Kasumi-1 (cell line): Measurements from ENCODE around the gene GIGYF2.
"Not testable (repeated sequence)": the region's sequence is repeated elsewhere in the genome, so short reads cannot be mapped to it uniquely, and the experiment has no call there.

Source experiments
- DNase-seq, 2 experiments: peaks; one replicate each; lab custom pipeline; 2025; lab: John Stamatoyannopoulos, UW

The GIGYF2 gene

DNA sequence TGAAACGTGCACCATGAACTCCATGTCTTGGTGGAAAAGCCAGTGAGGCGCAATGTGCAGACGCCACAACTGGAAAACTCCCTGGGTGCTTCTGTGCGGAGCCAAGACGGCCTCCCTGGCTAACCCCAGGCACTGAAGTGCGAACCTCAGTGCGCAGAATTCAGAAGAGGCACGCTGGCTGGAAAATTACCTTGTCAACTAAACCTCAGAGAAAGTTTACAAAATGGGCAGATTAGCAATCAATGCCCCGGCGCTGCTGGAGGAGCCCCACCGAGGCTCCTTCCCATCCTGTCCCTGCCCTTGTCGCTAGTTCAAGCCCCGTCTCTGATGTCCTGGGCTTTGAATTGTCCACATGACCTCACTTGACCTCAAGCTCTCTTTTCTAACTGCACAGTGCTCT lies 195.1 kb downstream of the GIGYF2 start:
- DNase-seq: no peak

DNA sequence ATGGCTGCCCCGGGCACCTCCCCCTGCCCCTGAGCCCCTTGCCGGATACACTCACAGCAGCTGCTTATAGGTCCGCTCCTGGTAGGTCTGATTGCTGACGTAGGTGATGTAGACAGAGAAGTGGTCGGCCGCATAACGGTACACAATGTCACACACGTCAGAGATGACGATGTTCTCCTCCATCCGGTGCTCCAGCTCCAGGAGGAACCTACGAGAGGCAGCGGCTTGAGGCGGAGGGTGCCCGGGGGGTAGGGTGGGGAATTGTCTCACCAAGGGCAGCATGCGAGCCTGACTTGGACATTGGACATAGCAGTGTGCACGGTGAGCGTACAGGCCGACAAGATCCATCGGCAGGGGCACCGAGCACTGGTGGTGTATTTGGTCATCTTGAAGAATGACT lies 195.7 kb downstream of the GIGYF2 start:
- no peak for DNase-seq

DNA sequence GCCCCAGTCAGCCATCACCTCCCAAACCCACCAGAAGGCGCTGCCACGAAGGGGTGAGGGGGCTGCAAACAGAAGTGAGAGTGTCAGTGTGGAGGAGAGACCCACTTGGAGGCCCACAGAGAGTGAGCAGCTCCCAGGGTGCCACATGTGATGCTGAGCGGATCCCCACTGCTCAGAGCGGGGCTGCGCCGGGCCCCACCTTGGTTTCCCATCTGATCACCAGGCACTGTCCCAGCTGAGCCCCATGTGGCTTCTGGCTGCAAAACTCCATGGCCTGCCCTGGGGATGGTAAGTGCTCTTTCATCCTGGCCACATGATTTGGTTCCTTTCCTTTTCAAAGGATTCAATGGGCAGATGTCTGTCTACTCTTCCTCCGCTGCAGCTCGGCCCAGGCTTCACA lies 196.7 kb downstream of the GIGYF2 start:
- DNase-seq: no peak

DNA sequence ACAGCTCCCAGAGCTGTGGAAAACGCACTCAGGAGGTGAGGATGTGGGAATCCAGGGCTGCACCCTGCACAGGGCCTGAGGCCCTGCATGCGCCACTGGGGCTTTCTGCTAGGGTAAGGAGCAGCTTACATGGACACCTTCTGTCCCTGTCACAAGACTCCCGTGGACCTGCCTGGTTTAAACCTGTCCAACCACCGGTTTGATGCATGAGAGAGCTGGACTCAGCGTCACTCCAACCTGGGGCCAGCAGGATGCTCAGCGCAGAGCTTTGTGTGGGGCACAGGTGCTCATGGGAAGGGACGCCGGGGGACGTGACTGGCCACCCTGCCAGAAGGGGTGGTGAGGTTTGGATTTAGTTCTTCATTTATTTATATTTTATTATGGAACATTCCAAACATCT lies 197.1 kb downstream of the GIGYF2 start:
- no peak for DNase-seq

DNA sequence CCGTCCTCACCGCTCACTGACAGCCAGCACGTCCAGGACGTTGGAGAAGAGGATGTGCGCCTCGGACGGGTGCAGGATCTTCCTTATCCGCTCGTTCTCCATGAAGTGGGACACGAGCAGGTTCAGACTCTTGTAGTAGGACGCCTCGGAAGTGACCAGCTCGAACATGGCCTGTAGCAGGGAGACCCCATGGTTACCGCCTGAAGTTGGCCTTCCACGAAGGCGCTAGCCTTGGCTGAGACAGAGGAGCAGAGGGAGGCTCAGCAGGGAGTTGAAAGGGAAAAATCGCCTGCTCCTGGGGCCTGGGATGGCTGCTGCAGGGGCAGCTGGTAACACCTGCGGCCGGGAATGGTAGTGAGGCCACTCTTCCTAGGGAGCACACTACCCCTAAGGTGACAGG lies 197.6 kb downstream of the GIGYF2 start:
- no peak for DNase-seq

DNA sequence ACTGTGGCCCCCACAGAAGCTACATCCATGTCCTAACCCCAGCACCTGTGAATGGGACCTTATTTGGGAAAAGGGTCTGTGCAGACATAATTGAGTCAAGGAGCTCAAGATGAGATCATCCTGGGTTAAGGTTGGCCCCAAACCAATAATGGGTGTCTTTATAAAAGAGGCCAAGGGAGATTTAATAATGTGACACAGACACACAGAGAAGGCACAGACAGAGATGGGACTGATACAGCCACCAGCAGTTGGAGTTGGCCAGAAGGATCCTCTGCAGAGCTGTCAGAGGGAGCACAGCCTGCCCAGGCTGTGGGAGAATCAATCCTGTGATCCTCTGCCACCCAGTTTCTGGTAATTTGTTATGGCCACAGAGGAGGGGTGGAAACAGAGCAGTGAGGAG lies 199.0 kb downstream of the GIGYF2 start:
- no peak for DNase-seq

DNA sequence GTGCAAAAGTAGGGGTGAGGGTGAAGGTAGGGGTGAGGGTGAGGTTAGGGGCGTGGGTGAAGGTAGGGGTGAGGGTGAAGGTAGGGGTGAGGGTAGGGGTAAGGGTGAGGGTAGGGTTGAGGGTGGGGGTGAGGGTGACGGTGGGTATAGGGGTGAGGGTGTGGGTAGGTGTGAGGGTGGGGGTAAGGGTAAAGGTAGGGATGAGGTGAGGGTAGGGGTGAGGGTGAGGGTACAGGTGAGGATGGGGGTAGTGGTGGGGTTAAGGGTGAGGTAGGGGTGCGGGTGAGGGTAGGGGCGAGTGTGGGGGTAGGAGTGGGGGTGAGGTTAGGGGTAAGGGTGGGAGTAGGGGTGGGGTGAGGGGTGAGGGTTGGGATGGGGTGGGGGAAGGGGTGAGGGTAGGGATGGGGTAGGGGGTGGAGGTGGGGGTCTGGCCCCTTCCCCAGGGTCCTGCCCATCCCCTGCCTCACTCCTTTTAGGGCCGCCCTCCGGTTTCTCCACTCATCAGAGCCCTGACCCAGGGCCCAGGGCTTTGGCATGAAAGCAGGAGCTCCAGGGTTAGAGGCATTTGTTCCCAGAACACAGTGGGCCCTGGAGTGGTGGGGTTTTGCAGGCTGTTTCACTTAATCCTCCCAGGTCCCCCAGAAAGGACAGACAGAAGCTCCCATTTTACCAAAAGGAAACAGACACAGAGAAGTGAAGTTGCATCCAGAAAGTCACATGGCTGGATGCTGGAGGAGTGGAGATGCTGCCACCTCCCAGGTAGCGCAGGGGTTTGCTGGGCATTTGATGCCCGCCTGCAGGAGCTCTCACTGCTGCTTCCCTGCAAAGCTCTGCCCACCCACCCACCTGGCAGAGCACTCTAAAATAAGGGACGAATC lies 199.8 kb downstream of the GIGYF2 start:
- no peak for DNase-seq

DNA sequence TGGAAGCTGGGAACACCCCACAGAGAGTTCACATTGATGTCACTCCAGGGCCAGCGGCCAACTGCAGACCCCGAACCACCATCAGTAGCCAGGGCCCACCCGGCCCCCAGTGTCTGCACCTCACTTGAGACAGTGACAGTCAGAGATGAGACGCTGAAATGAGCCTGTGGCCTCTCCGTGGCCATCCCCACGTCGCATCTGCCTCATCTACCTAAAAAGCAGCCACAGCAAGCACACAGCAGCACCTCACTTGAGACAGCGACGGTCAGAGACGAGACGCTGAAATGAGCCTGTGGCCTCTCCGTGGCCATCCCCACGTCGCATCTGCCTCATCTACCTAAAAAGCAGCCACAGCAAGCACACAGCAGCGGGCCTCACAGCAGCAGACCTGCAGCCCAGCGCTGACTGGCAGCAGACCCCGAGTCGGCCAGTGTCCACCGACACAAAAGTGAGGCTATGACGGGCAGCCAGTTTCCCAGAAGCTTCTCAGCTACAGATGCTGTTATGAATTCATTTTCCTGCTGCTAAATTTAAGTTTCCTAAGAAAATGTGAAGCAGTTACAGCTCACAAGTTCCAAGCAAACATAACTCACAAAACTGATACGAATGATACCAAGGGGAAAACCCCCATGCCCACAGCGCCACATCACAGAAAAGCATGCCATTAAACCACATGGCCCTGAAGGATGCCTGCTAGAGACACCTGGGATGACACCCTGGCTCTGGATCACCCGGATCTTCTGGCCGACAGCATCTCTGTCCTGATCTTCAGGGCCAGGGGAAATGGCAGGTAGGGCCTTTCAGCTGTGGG lies 200.7 kb downstream of the GIGYF2 start:
- DNase-seq: no peak

DNA sequence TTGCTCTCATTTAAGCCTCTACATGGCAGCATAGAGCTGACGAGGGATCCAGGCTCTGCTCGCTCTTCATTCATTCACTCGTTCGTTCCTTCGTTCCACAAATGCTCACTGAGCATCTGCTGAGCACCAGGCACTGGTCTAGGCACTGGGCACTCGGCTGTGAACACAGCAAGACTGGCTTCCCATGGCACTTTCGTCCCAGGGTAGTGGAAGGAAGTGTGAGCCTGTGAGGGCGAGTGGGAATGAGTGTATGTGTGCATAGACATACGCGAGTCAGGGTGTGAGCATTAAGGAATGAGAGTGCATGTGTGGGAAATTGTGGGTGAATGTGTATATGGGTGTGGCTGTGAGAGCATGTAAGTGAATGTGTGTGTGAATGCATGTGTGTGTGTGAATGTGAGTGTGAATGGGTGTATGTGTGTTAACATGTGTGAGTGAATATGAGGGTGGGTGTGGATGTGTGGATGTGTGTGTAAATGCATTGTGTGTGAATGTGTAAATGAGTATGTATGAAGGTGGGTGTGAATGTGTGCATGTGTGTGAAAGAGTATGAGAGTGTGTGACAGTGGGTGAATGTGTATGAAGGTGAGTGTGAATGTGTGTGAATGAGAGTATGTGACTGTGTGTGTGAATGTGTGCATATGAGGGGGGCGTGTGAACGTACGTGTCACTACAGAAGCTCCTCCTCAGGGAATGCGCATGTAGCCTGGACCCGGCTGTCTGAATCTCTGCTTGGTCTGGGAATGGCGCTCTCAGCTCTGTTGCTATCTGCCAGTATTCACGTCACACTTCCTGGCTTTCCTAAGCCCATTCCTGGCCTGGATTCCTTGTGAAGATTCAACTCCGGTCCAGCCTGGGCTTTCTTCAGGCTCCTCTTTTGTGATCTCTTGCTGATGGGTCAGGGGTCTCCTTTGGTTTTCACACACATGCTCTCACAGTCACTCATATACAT lies 201.7 kb downstream of the GIGYF2 start:
- no peak for DNase-seq

DNA sequence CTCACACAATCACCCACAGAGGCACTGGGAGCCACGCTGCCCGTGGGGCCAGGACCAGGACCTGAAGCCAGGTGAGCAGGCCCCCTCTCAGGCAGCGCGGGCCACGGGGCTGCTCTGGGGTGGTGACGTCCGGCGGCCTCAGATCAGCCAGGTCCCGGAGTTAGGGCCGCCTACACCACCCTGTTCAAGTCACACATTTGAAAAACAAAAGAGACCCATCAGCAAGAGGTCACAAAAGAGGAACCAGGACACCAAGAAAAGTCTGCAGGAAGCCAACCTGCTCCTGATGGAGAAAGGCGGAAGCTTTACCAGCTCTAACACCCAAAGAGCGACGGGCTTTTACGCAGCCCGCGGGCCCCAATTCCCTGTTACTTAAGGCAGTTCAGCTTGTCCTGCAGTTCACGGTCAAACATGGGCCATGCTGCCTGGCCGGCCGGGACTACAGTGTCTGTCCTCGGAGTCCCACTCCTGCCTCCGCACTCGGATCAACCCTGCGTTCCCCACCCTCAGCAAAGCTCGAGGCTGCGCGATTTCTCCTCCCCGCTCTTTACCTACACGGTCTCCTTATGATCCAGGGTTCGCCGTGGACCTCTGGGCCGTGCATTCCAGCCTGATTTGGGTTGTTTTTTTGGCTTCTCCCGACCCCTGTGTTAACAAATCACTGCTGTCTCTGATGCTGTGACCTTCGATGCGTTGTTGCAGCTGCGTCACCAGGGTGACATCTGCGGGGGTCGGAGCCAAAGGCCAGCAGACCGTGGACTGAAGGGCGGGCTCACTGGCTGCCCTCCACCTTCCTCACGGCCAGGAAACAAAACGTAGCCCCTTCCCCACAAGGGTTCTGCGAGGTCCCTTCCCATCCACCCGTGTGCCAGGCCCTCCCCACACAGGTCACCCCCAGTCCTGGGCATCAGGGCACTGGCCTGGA lies 203.9 kb downstream of the GIGYF2 start:
- peak; percentile 47 to 52 for DNase-seq

DNA sequence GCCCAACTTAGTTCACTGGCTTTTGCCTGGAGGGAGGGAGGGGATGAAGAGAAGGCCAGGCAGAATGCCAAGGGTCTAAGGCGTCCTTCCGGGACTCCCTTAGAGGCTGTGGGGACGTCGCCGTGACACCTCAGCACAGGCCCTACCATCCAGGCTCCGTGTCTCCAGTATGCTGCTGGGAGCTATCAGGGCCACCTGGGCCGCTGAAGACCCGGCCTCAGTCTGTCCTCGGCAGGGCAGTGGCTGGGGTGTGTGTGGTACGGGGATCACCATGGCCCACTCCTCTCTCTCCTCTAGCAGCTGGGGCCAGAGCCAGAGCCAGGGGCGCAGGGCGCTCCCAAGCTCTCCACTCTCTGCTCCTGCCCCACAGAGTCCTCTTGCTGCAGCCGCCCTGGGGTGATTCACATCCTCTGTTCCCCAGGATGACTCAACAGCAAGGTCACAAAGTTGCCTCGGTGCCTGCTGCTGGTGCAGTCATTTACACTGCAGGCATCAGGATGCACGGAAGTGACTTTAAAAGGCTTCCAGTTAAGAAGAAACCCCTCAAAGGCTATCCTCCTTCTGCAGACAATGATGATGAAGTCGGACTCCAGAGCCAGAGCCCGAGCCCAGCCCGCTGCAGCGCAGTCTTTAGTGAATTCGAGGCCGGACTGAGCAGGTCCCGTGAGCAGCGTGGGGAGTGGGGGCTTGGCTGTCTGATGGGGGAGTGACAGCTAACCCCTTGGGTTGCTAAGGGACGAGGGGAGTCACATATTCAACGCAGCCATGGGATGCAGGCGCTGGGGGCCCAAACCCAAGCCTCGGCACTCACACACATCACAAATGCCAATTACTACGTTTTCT lies 204.8 kb downstream of the GIGYF2 start:
- DNase-seq: peak; percentile 54 to 57

DNA sequence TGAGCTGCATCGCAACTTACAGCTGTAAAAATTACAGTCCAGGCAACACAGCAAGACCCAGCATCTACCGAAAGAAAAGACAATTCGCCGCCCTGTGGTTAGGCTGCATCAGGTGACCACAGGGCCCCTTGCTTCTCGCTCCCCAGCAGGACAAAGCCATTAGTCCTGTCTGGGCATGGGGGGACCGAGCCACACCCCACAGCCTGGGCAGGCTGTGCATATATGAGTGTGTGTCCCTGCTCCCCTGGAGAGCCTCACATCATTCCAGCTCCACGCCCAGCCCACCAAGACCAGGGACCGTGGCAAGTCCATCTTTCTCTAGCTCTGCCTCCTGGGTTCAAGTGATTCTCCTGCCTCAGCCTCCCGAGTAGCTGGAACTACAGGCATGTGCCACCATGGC lies 206.9 kb downstream of the GIGYF2 start:
- no peak for DNase-seq

DNA sequence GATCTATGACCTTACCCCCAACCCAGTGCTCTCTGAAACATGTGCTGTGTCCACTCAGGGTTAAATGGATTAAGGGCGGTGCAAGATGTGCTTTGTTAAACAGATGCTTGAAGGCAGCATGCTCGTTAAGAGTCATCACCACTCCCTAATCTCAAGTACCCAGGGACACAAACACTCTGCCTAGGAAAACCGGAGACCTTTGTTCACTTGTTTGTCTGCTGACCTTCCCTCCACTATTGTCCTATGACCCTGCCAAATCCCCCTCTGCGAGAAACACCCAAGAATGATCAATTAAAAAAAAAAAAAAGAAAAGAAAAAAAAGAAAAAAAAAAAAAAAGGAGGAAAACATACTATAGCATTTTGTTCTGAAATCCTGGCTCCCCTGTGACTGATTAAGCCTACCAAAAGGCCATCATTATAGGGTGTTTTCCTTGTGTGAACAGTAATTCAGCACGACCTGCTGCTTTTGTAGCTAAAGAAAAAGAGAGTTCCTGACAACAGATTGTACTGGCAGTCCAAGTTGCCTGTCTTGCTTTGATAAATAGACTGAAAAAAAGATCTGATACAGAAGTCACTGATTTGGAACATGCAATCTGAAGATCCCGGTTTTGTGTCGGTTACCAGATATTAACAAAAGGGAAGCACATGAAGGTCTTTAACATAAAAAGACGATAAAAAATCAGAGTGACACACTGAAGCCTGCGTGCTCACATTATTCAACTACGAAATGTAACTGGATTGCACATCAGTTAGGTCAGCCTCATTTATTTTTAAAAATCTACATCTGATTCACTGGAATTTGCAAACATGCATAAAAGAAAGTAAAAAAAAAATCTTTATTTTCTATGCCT lies 210.0 kb downstream of the GIGYF2 start:
- not testable (repeated sequence) for DNase-seq

DNA sequence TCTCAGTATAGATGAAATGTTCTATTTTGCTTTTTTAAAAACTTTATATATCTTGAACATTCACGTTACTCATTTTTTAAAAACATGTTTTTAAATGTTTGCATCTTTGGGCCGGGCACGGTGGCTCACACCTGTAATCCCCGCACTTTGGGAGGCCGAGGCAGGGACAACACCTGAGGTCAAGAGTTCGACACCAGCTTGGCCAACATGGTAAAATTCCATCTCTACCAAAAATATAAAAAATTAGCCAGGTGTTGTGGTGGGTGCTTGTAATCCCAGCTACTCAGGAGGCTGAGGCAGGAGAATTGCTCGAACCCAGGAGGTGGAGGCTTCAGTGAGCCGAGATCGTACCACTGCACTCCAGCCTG lies 210.6 kb downstream of the GIGYF2 start:
- DNase-seq: not testable (repeated sequence)

DNA sequence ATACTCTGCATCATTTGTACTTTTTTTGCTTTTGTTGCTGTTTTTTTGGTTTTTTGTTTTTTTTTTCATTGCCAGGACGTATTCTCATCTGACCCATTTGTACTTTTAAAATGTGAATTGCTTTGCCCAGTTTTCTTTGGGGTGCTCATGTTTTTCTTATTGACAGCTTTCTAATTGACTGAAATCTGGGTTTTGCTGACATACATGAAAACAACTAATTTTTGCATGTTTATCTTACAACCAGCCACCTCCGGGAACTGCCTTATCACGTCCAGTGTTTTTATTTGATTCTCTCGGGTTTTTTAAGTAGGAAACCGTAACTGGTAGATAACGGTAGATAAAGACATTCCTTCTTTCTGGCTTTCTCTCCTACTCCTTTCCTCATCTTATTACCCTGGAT lies 211.6 kb downstream of the GIGYF2 start:
- DNase-seq: no peak
